ES-I3 (cell line): ENCODE results near the gene ATP5F1B.

ENCODE experiments used
- H3K36me3 ChIP-seq: 2 replicates; pipeline ENCODE4 v1.6.1; 2013; ENCODE audit warnings: mild to moderate bottlenecking, low read length, control low read depth, moderate library complexity; ENCODE audit not compliant: insufficient read depth
- H3K4me1 ChIP-seq: 2 replicates; pipeline ENCODE4 v1.6.1; 2013; ENCODE audit warnings: mild to moderate bottlenecking, control low read depth, low read length; ENCODE audit not compliant: insufficient read depth
- H3K9ac ChIP-seq: 2 replicates; pipeline ENCODE4 v1.6.1; 2013; ENCODE audit warnings: low read depth, mild to moderate bottlenecking, low read length, moderate library complexity
- H3K9me3 ChIP-seq: 2 replicates; pipeline ENCODE4 v1.6.1; 2013; ENCODE audit warnings: mild to moderate bottlenecking, low read length, moderate library complexity; ENCODE audit not compliant: control insufficient read depth, insufficient read depth

The ATP5F1B gene

DNA sequence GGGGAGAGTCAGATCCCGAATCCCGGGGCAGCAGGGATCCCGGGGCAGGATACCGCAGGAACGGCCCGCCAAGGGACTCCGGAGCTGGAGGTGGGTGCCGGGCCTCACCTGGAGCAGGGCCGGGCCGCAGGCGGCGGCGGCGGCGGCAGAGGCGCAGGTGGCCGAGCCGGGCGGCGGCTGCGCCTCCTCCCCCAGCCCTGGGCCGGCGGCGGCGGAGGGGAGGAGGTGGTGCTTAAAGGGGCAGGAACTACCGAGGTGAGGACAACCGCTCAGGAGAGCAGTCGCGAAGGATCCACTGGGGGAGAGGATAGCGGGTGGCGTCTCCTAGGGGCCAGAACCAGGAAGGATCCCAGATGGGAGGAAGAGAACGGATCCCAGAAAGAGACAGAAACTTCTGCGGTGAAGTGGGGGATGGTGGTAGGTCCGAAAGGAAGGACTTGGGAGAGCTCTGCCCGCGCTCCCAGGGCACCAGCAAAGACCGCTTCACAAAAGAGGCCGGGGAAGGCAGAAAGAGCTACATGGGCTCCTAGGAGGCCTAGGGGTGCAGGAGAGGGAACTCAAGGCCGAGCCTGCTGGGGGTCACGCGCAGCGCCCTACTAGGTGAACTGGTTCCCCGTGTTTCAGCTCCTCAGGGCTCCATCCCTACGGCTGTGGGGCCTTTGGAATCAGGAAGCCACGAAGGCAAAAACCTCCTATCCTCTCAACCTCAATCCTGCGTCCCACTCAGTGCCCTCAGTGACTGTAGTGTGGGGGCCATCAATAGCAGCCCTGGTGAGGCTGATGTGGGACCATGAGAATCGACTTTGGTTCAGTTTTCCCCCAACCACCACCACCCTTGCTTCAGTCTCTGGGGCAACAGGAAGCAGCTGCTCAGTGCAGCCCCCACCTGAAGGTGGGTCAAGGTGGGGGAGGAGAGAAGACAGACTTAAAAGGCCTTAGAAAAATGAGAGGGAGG is 10.7 kb downstream of the ATP5F1B start:
- H3K36me3 ChIP-seq, result 0 out of 2 replicates have a peak, but pooled peaks cover 4% of the 10 kb centered on the region
- peak overlapping the region; percentile 76 for H3K9ac ChIP-seq
- H3K4me1 ChIP-seq, result peaks cover 28% of the 10 kb centered on the region
- no peaks in the 10 kb centered on the region for H3K9me3 ChIP-seq

DNA sequence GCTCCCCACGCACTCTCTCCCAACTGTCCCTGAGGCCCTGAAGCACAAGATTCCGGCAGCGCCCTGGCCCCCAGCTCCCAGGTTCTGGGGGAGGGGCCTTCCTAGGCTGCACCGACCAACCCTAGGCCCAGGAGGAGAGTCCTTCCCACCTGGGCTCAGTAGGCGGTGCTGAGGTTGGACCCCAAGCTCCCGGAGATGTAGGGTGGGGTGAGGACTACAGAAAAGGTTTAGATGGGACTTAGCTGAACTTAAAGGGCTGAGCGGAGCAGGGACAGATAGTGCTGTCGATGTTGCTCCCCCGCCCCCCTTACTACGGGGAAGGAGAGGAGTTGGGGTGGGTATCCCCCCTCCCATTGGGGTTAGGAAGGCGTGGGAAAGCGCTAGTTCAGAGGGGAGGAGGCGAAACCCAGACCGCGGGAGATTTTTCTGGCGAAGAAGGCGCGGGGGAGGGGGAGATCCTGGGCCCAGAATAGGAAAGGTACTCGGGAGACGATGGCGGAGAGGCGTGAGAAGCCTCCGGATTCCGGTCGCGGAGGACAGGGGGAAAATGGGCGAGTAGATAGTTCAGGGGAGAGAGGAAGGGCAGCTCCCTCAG is 11.4 kb downstream of the ATP5F1B start:
- Histone ChIP-seq H3K4me1 (peaks cover 28% of the 10 kb centered on the region), H3K9me3 (no peaks in the 10 kb centered on the region), H3K36me3 (0 out of 2 replicates have a peak, but pooled peaks cover 4% of the 10 kb centered on the region), H3K9ac (peak overlapping the region; percentile 76)

GRCh38 chr12:56633468-56634241 is 12.1 kb downstream of the ATP5F1B start:
- H3K9ac ChIP-seq, result peak overlapping the region; percentile 76; the same call in 1 of the 2 replicates
- H3K4me1 ChIP-seq, result peaks cover 28% of the 10 kb centered on the region
- no peaks in the 10 kb centered on the region for H3K9me3 ChIP-seq
- no peaks in the 10 kb centered on the region for H3K36me3 ChIP-seq

GRCh38 chr12:56632701-56633467 is 12.9 kb downstream of the ATP5F1B start:
- peaks cover 28% of the 10 kb centered on the region for H3K4me1 ChIP-seq
- no peak overlapping the region for H3K9ac ChIP-seq
- no peaks in the 10 kb centered on the region for H3K9me3 ChIP-seq
- H3K36me3 ChIP-seq, result no peaks in the 10 kb centered on the region

GRCh38 chr12:56631790-56632700 is 13.7 kb downstream of the ATP5F1B start:
- Histone ChIP-seq H3K9me3 (no peaks in the 10 kb centered on the region), H3K4me1 (peaks cover 28% of the 10 kb centered on the region), H3K9ac (no peak overlapping the region), H3K36me3 (no peaks in the 10 kb centered on the region)

GRCh38 chr12:56630180-56630632 is 15.6 kb downstream of the ATP5F1B start, which contains the start of gene BAZ2A:
Gene BAZ2A (minus strand): TSS chr12:56630326. CDS start chr12:56617530, 12,796 bp downstream.
- Histone ChIP-seq H3K4me1 (peaks cover 28% of the 10 kb centered on the region), H3K9me3 (no peaks in the 10 kb centered on the region), H3K36me3 (no peaks in the 10 kb centered on the region), H3K9ac (peak within 1 kb of the TSS; percentile 81)

DNA sequence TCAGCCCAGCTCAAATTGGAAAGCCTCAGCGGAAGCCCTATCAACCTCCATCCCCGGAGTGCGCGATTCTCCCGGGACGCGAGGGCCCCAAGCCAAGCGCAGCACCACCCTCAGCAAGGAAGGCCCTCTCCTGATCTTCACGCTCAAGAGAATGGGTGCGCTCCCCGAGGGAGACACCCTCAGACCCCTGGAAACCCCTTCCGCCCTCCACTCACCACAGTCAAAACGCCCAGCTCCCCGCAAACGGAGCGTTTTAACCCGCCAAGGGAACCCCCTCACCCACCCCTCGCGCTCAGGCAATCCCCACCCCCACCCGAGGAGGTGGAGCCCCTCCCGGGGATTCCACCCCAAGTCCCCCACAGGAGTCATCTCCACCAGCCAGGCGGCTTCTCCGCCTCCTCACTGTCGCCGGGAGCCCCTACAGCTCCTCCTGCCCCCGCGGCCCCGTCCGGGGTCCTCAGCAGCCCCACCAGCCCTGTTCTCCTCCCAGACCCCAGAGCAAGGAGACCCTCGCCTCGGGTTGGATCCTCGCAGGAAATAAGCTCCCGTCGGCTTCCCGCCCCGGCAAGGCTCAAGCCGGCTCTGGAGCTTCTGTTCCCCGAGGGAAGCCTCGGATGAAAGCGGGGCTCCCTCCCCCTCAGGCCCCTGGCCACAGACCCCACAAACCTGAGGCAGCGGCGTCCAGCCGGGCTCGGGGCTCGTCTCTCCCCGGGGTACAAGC is 16.2 kb downstream of the ATP5F1B start:
- Histone ChIP-seq H3K9me3 (no peaks in the 10 kb centered on the region), H3K9ac (peak overlapping the region; percentile 81), H3K36me3 (no peaks in the 10 kb centered on the region), H3K4me1 (peaks cover 28% of the 10 kb centered on the region)

- Histone ChIP-seq H3K36me3 (no peaks in the 10 kb centered on the region), H3K9ac (peak overlapping the region; percentile 81; the same call in 1 of the 2 replicates), H3K9me3 (no peaks in the 10 kb centered on the region), H3K4me1 (peaks cover 28% of the 10 kb centered on the region)
These were observed 16.9 kb downstream of the ATP5F1B start for GRCh38 chr12:56628671-56629458.

- Histone ChIP-seq H3K9me3 (no peaks in the 10 kb centered on the region), H3K4me1 (peaks cover 11% of the 10 kb centered on the region), H3K36me3 (no peaks in the 10 kb centered on the region), H3K9ac (no peak overlapping the region)
These were observed 19.1 kb downstream of the ATP5F1B start for GRCh38 chr12:56626701-56627100.

DNA sequence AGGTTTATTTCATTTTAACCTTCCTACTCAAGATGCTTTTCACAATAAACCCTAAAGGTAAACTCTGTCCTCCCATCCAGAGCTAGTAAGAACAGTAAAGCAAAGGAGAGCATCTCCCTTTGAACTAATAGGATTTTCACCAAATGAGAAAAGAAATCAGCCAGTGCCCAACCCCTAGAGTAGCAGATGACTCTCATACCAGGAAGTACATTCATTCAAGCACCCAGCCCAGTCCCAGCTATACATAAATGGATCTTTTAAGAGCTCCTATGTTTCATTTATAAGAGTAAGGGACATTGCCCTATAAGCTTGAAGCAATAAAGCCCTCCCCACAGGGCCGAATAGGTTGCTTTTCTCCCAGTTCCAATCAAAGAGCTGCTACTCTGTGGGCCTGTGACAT is 23.2 kb downstream of the ATP5F1B start:
- Histone ChIP-seq H3K4me1 (no peaks in the 10 kb centered on the region), H3K9ac (no peak overlapping the region), H3K36me3 (no peaks in the 10 kb centered on the region)

GRCh38 chr12:56616925-56617324 is 28.9 kb downstream of the ATP5F1B start:
- H3K4me1 ChIP-seq, result no peaks in the 10 kb centered on the region
- H3K9ac ChIP-seq, result no peak overlapping the region
- H3K36me3 ChIP-seq, result peaks cover 26% of the 10 kb centered on the region
- H3K9me3 ChIP-seq, result no peaks in the 10 kb centered on the region

More for the DNA sequence above, 23.2 kb downstream of the ATP5F1B start:
- H3K9me3 ChIP-seq, result no peaks in the 10 kb centered on the region

DNA sequence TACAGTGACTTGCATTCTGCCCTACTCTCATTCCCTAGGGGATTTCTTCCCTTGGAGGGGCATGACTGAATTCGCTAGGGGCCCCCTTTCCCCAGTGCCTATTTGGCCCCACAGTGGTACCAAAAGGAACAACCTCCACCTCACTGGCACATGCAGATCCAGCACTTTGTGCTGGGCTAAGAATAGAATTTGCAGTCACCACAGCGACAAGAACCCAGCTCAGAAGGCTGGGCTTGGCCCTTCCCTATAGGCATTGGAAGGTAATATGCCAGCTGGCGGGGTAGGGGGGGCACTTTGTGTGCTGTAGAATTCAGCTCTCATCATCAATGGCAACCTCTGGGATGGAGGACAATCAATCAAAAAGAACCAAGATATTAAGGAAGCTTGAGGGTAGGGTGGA is 29.5 kb downstream of the ATP5F1B start:
- Histone ChIP-seq H3K9ac (no peak overlapping the region), H3K9me3 (no peaks in the 10 kb centered on the region), H3K4me1 (no peaks in the 10 kb centered on the region), H3K36me3 (peaks cover 29% of the 10 kb centered on the region)
